Measurements from ENCODE around the gene TLK2.

- TF ChIP-seq POLR2A (IDR thresholded peaks at IDR 0.05) (no peak), POLR2AphosphoS5 (IDR thresholded peaks at IDR 0.05) (no peak)
- TF ChIP-seq, protein P1, sequence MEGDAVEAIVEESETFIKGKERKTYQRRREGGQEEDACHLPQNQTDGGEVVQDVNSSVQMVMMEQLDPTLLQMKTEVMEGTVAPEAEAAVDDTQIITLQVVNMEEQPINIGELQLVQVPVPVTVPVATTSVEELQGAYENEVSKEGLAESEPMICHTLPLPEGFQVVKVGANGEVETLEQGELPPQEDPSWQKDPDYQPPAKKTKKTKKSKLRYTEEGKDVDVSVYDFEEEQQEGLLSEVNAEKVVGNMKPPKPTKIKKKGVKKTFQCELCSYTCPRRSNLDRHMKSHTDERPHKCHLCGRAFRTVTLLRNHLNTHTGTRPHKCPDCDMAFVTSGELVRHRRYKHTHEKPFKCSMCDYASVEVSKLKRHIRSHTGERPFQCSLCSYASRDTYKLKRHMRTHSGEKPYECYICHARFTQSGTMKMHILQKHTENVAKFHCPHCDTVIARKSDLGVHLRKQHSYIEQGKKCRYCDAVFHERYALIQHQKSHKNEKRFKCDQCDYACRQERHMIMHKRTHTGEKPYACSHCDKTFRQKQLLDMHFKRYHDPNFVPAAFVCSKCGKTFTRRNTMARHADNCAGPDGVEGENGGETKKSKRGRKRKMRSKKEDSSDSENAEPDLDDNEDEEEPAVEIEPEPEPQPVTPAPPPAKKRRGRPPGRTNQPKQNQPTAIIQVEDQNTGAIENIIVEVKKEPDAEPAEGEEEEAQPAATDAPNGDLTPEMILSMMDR (IDR thresholded peaks at IDR 0.05) = no peak
These were observed 151.1 kb downstream of the TLK2 start for GRCh38 chr17:62629556-62630364.
